A673 (cell line): ENCODE results near the gene CCER1.

Experiments
- CTCF ChIP-seq: fragments of 300-800, 200-600 bp; sonication (generic); conservative IDR thresholded peaks from 2 replicates; pipeline ENCODE4 v1.5.1; 2017; ENCODE audit warnings: low read depth, mild to moderate bottlenecking, antibody characterized with exemption, low read length, moderate library complexity, mixed read lengths
- EZH2 ChIP-seq: fragments of 200-600 bp; sonication (generic); IDR thresholded peaks from 2 replicates; pipeline ENCODE4 v1.6.1; 2017; ENCODE audit warnings: borderline replicate concordance, low read depth, mild to moderate bottlenecking, mixed read lengths, antibody characterized with exemption, low read length; ENCODE audit not compliant: poor library complexity, severe bottlenecking

GRCh38 chr12:90974286-90974685, 19.3 kb upstream of the CCER1 start:
- no peak for TF ChIP-seq EZH2
- no peak for TF ChIP-seq CTCF
